ENCODE measurements around the gene FZD1. TPM values are rescaled to one million over a fixed set of nuclear protein-coding genes. Genes with fewer than 3 reads are reported as not detected.

Gene FZD1
- total and polyA plus RNA-seq, 2 of the 8 experiments (the other 6 are each of a cell fraction or from before 2014, with no cell fraction given) = 0.62 to 0.91 TPM

GRCh38 chr7:91320366-91321078 lies 56.3 kb downstream of the FZD1 start (continued):
- TF ChIP-seq RBBP5 (IDR thresholded peaks at IDR 0.05; ENCODE audit: borderline replicate concordance, low read depth, low read length) (no peak), GABPA (IDR thresholded peaks at IDR 0.05; ENCODE audit: borderline replicate concordance, insufficient read depth, low read length) (no peak), SP1 (IDR thresholded peaks at IDR 0.05; ENCODE audit: low read depth, low read length) (no peak), CEBPB (IDR thresholded peaks at IDR 0.05; ENCODE audit: low read depth, low read length) (no peak), E2F6 (IDR thresholded peaks at IDR 0.05) (no peak), POLR2A (IDR thresholded peaks at IDR 0.05; ENCODE audit: control extremely low read depth in 1 of 2, low read depth in 2 of 2, low read length in 2 of 2) (no peak), ASH2L (IDR thresholded peaks at IDR 0.05; ENCODE audit: low read length) (no peak), ATF2 (IDR thresholded peaks at IDR 0.05; ENCODE audit: low read length) (no peak), TAF7 (optimal IDR thresholded peaks at IDR 0.05; ENCODE audit: borderline replicate concordance, low read depth, low read length) (no peak), JUND (IDR thresholded peaks at IDR 0.05; ENCODE audit: low read length) (no peak)
